ENCODE results near the gene RAMP2. TPM values are rescaled to one million over a fixed set of nuclear protein-coding genes. Genes with fewer than 3 reads are reported as not detected.
"Not testable (repeated sequence)": the region's sequence is repeated elsewhere in the genome, so short reads cannot be mapped to it uniquely, and the experiment has no call there.

The RAMP2 gene
- total and polyA plus RNA-seq, 2 experiments from 2014 or later, result 13.1 to 48.7 TPM

DNA sequence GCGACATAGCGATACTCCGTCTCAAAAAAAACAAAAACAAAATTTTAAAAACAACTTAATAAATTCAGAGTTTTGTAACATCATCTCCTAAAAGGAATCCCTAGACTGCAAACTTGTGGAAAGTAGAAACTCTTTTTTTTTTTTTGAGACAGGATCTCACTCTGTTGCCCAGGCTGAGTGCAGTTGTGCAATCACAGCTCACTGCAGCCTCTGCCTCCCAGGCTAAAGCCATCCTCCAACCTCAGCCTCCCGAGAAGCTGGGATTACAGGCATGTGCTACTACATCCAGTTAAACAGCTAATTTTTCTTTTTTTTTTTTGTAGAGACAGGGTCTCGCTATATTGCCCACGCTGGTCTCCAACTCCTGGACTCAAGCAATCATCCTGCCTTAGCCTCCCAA is 35.9 kb upstream of the RAMP2 start:
- H3K9me2 ChIP-seq (replicated peaks; ENCODE audit: insufficient read depth), result no peaks in the 10 kb centered on the region
- H3K27ac ChIP-seq, result no peak overlapping the region
- no peaks in the 10 kb centered on the region for H3K4me1 ChIP-seq (ENCODE audit: insufficient read depth)
- no peak overlapping the region for H2AFZ ChIP-seq
- no peaks in the 10 kb centered on the region for H3K36me3 ChIP-seq (replicated peaks; ENCODE audit: insufficient read depth, low read depth)
- H4K20me1 ChIP-seq (ENCODE audit: insufficient read depth, poor library complexity, severe bottlenecking), result no peaks in the 10 kb centered on the region
- H3K4me2 ChIP-seq, result no peak overlapping the region
- 99% methylated on average over 6 of the region's 6 CpGs for WGBS (ENCODE audit: low lambda C conversion rate, missing lambda C conversion rate)
- no peaks in the 10 kb centered on the region for H3K79me2 ChIP-seq
- no peaks in the 10 kb centered on the region for H3K27me3 ChIP-seq
- no peak overlapping the region for H3K4me3 ChIP-seq
- H3K9me3 ChIP-seq (ENCODE audit: low read depth), result no peaks in the 10 kb centered on the region
- no peak for DNase-seq (ENCODE audit: low spot score)
- no peak for TF ChIP-seq EZH2 (IDR thresholded peaks at IDR 0.05; ENCODE audit: borderline replicate concordance)
- TF ChIP-seq, protein P1, sequence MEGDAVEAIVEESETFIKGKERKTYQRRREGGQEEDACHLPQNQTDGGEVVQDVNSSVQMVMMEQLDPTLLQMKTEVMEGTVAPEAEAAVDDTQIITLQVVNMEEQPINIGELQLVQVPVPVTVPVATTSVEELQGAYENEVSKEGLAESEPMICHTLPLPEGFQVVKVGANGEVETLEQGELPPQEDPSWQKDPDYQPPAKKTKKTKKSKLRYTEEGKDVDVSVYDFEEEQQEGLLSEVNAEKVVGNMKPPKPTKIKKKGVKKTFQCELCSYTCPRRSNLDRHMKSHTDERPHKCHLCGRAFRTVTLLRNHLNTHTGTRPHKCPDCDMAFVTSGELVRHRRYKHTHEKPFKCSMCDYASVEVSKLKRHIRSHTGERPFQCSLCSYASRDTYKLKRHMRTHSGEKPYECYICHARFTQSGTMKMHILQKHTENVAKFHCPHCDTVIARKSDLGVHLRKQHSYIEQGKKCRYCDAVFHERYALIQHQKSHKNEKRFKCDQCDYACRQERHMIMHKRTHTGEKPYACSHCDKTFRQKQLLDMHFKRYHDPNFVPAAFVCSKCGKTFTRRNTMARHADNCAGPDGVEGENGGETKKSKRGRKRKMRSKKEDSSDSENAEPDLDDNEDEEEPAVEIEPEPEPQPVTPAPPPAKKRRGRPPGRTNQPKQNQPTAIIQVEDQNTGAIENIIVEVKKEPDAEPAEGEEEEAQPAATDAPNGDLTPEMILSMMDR (IDR thresholded peaks at IDR 0.05; ENCODE audit: poor library complexity), result no peak
- TF ChIP-seq EZH2phosphoT487 (IDR thresholded peaks at IDR 0.05; ENCODE audit: low read depth, severe bottlenecking, unreplicated experiment), result no peak

DNA sequence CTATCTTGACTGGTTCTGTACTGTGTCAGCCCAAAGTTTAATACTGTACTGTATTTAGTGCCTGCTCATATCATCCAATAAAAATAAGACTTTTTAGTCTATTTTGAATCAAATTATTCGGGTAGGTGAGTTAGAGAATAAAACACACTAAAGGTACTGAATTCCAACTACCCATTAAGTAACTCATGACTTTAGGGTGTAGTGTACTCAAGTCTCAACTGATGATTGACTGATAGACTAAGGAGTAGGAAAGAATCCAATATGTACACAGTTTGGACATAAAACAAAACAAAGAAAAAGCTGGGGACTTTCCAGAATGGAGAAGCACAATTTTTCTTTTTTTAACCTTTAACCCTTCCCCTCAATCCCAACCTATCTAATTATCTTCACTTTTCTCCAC is 20.3 kb upstream of the RAMP2 start:
- H3K4me2 ChIP-seq, result no peak overlapping the region
- 86% methylated on average over 1 of the region's 1 CpG for WGBS (ENCODE audit: low lambda C conversion rate, missing lambda C conversion rate)
- H3K79me2 ChIP-seq, result peaks cover 48% of the 10 kb centered on the region
- no peaks in the 10 kb centered on the region for H4K20me1 ChIP-seq (ENCODE audit: insufficient read depth, poor library complexity, severe bottlenecking)
- DNase-seq (ENCODE audit: low spot score), result no peak
- H3K9me3 ChIP-seq (ENCODE audit: low read depth), result no peaks in the 10 kb centered on the region
- TF ChIP-seq EZH2 (IDR thresholded peaks at IDR 0.05; ENCODE audit: borderline replicate concordance) (no peak), EZH2phosphoT487 (IDR thresholded peaks at IDR 0.05; ENCODE audit: low read depth, severe bottlenecking, unreplicated experiment) (no peak)
- TF ChIP-seq, protein P1 (IDR thresholded peaks at IDR 0.05; ENCODE audit: poor library complexity), result no peak
- H3K36me3 ChIP-seq (replicated peaks; ENCODE audit: insufficient read depth, low read depth), result no peaks in the 10 kb centered on the region
- no peaks in the 10 kb centered on the region for H3K27me3 ChIP-seq
- no peak overlapping the region for H2AFZ ChIP-seq
- no peaks in the 10 kb centered on the region for H3K9me2 ChIP-seq (replicated peaks; ENCODE audit: insufficient read depth)
- H3K4me3 ChIP-seq, result no peak overlapping the region
- no peak overlapping the region for H3K27ac ChIP-seq
- H3K4me1 ChIP-seq (ENCODE audit: insufficient read depth), result peaks cover 10% of the 10 kb centered on the region

DNA sequence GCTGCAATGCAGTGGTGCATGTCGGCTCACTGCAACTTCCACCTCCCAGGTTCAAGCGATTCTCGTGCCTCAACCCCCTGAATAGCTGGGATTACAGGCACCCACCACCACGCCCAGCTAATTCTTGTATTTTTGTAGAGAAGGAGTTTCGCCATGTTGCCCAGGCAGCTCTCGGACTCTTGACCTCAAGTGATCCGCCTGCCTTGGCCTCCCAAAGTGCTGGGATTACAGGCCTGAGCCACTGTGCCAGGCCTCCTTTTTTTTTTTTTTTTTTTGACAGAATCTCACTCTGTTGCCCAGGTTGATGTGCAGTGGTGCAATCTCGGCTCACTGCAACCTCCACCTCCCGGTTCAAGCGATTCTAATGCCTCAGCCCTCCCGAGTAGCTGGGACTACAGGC is 18.1 kb upstream of the RAMP2 start:
- 94% methylated on average over 11 of the region's 11 CpGs for whole genome bisulfite sequencing (ENCODE audit: low lambda C conversion rate, missing lambda C conversion rate)
- not testable (repeated sequence) for H3K4me3 ChIP-seq; H3K36me3 ChIP-seq (replicated peaks; ENCODE audit: insufficient read depth, low read depth); H3K9me2 ChIP-seq (replicated peaks; ENCODE audit: insufficient read depth); H3K27me3 ChIP-seq; H3K27ac ChIP-seq; H4K20me1 ChIP-seq (ENCODE audit: insufficient read depth, poor library complexity, severe bottlenecking); H3K9me3 ChIP-seq (ENCODE audit: low read depth); DNase-seq (ENCODE audit: low spot score); H3K4me1 ChIP-seq (ENCODE audit: insufficient read depth); H2AFZ ChIP-seq
- Histone ChIP-seq H3K4me2 (peak overlapping the region; percentile 72), H3K79me2 (peaks cover 45% of the 10 kb centered on the region)

DNA sequence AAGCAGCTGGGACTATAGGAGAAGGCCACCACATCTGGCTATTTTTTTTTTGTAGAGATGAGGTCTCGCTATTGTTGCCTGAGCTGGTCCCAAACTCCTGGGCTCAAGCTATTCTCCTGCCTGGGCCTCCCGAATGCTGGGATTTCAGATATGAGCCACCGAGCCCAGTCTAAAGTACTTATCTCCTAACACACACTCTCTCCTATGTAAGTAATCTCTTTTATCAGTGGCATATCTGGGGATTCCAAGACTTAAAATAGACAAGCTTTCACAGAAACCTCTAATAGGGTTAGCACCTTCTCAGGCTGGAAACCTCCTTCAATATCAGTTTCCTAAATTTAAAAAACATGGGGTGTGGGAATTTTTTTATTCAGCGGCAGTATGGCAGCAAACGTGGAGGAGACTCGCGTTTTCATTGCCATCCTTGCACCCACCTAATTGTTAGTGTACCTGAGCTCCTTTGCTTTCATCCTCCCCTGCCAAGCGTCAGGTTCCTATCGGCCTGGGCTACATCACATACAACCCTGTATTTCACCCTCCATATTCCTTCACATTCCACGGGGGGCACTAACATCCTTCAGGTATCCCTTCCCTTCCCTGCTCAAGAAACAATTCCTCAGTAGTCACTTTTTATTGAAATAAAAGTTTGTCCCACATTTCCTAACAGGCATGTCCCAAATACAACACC is 17.3 kb upstream of the RAMP2 start:
- Histone ChIP-seq H3K4me1 (ENCODE audit: insufficient read depth) (peaks cover 10% of the 10 kb centered on the region), H3K27ac (peak overlapping the region; percentile 95), H3K36me3 (replicated peaks; ENCODE audit: insufficient read depth, low read depth) (no peaks in the 10 kb centered on the region), H3K27me3 (no peaks in the 10 kb centered on the region), H3K4me3 (peak overlapping the region; percentile 41), H4K20me1 (ENCODE audit: insufficient read depth, poor library complexity, severe bottlenecking) (no peaks in the 10 kb centered on the region), H3K79me2 (peaks cover 40% of the 10 kb centered on the region), H3K9me3 (ENCODE audit: low read depth) (no peaks in the 10 kb centered on the region), H2AFZ (peak overlapping the region; percentile 84), H3K4me2 (peak overlapping the region; percentile 72), H3K9me2 (replicated peaks; ENCODE audit: insufficient read depth) (no peaks in the 10 kb centered on the region)
- TF ChIP-seq EZH2phosphoT487 (IDR thresholded peaks at IDR 0.05; ENCODE audit: low read depth, severe bottlenecking, unreplicated experiment) (no peak), EZH2 (IDR thresholded peaks at IDR 0.05; ENCODE audit: borderline replicate concordance) (no peak)
- TF ChIP-seq, protein P1 (IDR thresholded peaks at IDR 0.05; ENCODE audit: poor library complexity), result peak; percentile 20
- DNase-seq (ENCODE audit: low spot score), result no peak
- WGBS (ENCODE audit: low lambda C conversion rate, missing lambda C conversion rate), result 59% methylated on average over 10 of the region's 10 CpGs

All from hepatocyte (in vitro differentiated cells).